SK-N-SH treated with all-trans-retinoic acid at 6 μM for 48 hours (cell line): Measurements from ENCODE around the gene GNAQ.

Source experiments
- ARNTL ChIP-seq: fragments of 450-650 bp; formaldehyde crosslinking; IDR thresholded peaks from 2 replicates; pipeline ENCODE4 v1.5.0; 2020; ENCODE audit warnings: low read depth, mild to moderate bottlenecking, moderate library complexity, borderline replicate concordance
- BACH2 ChIP-seq: fragments of 250-450 bp; sonication (Bioruptor Pico); IDR thresholded peaks from 2 replicates; pipeline ENCODE4 v1.9.0; 2021; ENCODE audit warnings: mild to moderate bottlenecking, borderline replicate concordance
- CREB5 ChIP-seq: fragments of 250-450 bp; sonication (Bioruptor Pico); IDR thresholded peaks from 2 replicates; pipeline ENCODE4 v1.5.1; 2020; ENCODE audit warnings: low read depth, mild to moderate bottlenecking, moderate library complexity
- CSDC2 ChIP-seq: fragments of 250-450 bp; sonication (Bioruptor Pico); IDR thresholded peaks from 2 replicates; pipeline ENCODE4 v1.5.0; 2020; ENCODE audit warnings: mild to moderate bottlenecking, moderate library complexity
- ESRRG ChIP-seq: fragments of 250-450 bp; sonication (Bioruptor Pico); IDR thresholded peaks from 2 replicates; pipeline ENCODE4 v1.6.1; 2021; ENCODE audit warnings: mild to moderate bottlenecking
- ISL1 ChIP-seq: fragments of 250-450 bp; sonication (Bioruptor Pico); IDR thresholded peaks from 2 replicates; pipeline ENCODE4 v2.1.2; 2022; ENCODE audit warnings: mild to moderate bottlenecking, moderate library complexity
- OSR1 ChIP-seq: fragments of 250-450 bp; sonication (Bioruptor Pico); IDR thresholded peaks from 2 replicates; pipeline ENCODE4 v1.8.0; 2022; ENCODE audit warnings: moderate library complexity, mild to moderate bottlenecking, inconsistent platforms
- PATZ1 ChIP-seq: fragments of 250-450 bp; sonication (Bioruptor Pico); IDR thresholded peaks from 2 replicates; pipeline ENCODE4 v1.8.0; 2020; ENCODE audit warnings: mild to moderate bottlenecking, moderate library complexity, borderline replicate concordance
- RARB ChIP-seq: fragments of 250-450 bp; sonication (Bioruptor Pico); IDR thresholded peaks from 2 replicates; pipeline ENCODE4 v1.8.0; 2021; ENCODE audit warnings: mild to moderate bottlenecking, moderate library complexity
- SNAI2 ChIP-seq: fragments of 250-450 bp; sonication (Bioruptor Pico); IDR thresholded peaks from 2 replicates; pipeline ENCODE4 v1.5.0; 2020; ENCODE audit warnings: mild to moderate bottlenecking, moderate library complexity
- TCF4 ChIP-seq: fragments of 250-450 bp; sonication (Bioruptor Pico); IDR thresholded peaks from 2 replicates; pipeline ENCODE4 v1.8.0; 2021; ENCODE audit warnings: mild to moderate bottlenecking, moderate library complexity, borderline replicate concordance
- ZFP3 ChIP-seq: fragments of 250-450 bp; sonication (Bioruptor Pico); IDR thresholded peaks from 2 replicates; pipeline ENCODE4 v1.5.0; 2020; ENCODE audit warnings: mild to moderate bottlenecking, moderate library complexity
- ZNF70 ChIP-seq: fragments of 450-650 bp; formaldehyde crosslinking; IDR thresholded peaks from 2 replicates; pipeline ENCODE4 v1.5.0; 2020; ENCODE audit warnings: mild to moderate bottlenecking, moderate library complexity
- TF ChIP-seq, protein P1 (sequence below): fragments of 250-450 bp; sonication (Bioruptor Pico); IDR thresholded peaks from 2 replicates; pipeline ENCODE4 v1.8.0; 2021; ENCODE audit warnings: low read depth, mild to moderate bottlenecking, moderate library complexity, borderline replicate concordance

GRCh38 chr9:77981907-77982306 is 49.7 kb downstream of the GNAQ start:
- TF ChIP-seq ARNTL (CRISPR knock-in tag), result no peak
- TF ChIP-seq ESRRG, result no peak
- no peak for TF ChIP-seq CREB5 (CRISPR knock-in tag)
- TF ChIP-seq ZFP3 (CRISPR knock-in tag), result no peak
- TF ChIP-seq ZNF70 (CRISPR knock-in tag), result no peak
- no peak for TF ChIP-seq CSDC2 (CRISPR knock-in tag)
- TF ChIP-seq RARB (CRISPR knock-in tag), result no peak
- no peak for TF ChIP-seq TCF4 (CRISPR knock-in tag)
- no peak for TF ChIP-seq OSR1 (CRISPR knock-in tag)
- TF ChIP-seq PATZ1, result no peak
- TF ChIP-seq SNAI2 (CRISPR knock-in tag), result no peak
- no peak for TF ChIP-seq BACH2 (CRISPR knock-in tag)
- TF ChIP-seq, protein P1, sequence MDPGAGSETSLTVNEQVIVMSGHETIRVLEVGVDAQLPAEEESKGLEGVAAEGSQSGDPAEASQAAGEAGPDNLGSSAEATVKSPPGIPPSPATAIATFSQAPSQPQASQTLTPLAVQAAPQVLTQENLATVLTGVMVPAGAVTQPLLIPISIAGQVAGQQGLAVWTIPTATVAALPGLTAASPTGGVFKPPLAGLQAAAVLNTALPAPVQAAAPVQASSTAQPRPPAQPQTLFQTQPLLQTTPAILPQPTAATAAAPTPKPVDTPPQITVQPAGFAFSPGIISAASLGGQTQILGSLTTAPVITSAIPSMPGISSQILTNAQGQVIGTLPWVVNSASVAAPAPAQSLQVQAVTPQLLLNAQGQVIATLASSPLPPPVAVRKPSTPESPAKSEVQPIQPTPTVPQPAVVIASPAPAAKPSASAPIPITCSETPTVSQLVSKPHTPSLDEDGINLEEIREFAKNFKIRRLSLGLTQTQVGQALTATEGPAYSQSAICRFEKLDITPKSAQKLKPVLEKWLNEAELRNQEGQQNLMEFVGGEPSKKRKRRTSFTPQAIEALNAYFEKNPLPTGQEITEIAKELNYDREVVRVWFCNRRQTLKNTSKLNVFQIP, result no peak
- TF ChIP-seq ISL1 (CRISPR knock-in tag), result no peak
